Glutamatergic neuron (in vitro differentiated cells): ENCODE data around the gene TSSC4. TPM values are rescaled to one million over a fixed set of nuclear protein-coding genes. Genes with fewer than 3 reads are reported as not detected.
A peak's percentile ranks its signal among the peaks of the same experiment; 100 is the strongest.

Experiments
- DNase-seq: peaks from one replicate; pipeline ENCODE4 v3.0.0; 2022
- H3K27ac Mint-ChIP-seq: one replicate; pipeline ENCODE4 v1.8.0; 2020; ENCODE audit warnings: mild to moderate bottlenecking, mixed read lengths, inconsistent platforms; ENCODE audit not compliant: unreplicated experiment
- H3K27me3 Mint-ChIP-seq: one replicate; pipeline ENCODE4 v1.8.0; 2020; ENCODE audit warnings: mild to moderate bottlenecking, moderate library complexity, mixed read lengths, inconsistent platforms; ENCODE audit not compliant: unreplicated experiment
- H3K36me3 Mint-ChIP-seq: one replicate; pipeline ENCODE4 v1.8.0; 2020; ENCODE audit warnings: mild to moderate bottlenecking, mixed read lengths, inconsistent platforms; ENCODE audit not compliant: unreplicated experiment
- H3K4me1 Mint-ChIP-seq: one replicate; pipeline ENCODE4 v1.8.0; 2020; ENCODE audit warnings: mild to moderate bottlenecking, low read depth, mixed read lengths, inconsistent platforms; ENCODE audit not compliant: unreplicated experiment
- H3K4me3 Mint-ChIP-seq: one replicate; pipeline ENCODE4 v1.8.0; 2020; ENCODE audit warnings: mild to moderate bottlenecking, mixed read lengths, inconsistent platforms; ENCODE audit not compliant: unreplicated experiment
- H3K9me3 Mint-ChIP-seq: one replicate; pipeline ENCODE4 v1.8.0; 2020; ENCODE audit warnings: mild to moderate bottlenecking, moderate library complexity, mixed read lengths, inconsistent platforms; ENCODE audit not compliant: unreplicated experiment
- total RNA-seq: library from RNA; stranded (reverse); fragmentation: NEBNext Ultra II Directional; extraction: Animal tissue kit (Norgen Biotek cat#: 25700); gene quantifications from one replicate; pipeline ENCODE4 v1.2.1, GENCODE V29; 2021; ENCODE audit not compliant: unreplicated experiment
- TF ChIP-seq, protein P1 (sequence below): fragments of 200-600 bp; sonication (generic); IDR thresholded peaks from one replicate; pipeline ENCODE4 v1.5.0; 2021; ENCODE audit not compliant: partially characterized antibody, unreplicated experiment

The TSSC4 gene
- total RNA-seq, 1 donor from 2014 or later: 49.7 TPM

DNA sequence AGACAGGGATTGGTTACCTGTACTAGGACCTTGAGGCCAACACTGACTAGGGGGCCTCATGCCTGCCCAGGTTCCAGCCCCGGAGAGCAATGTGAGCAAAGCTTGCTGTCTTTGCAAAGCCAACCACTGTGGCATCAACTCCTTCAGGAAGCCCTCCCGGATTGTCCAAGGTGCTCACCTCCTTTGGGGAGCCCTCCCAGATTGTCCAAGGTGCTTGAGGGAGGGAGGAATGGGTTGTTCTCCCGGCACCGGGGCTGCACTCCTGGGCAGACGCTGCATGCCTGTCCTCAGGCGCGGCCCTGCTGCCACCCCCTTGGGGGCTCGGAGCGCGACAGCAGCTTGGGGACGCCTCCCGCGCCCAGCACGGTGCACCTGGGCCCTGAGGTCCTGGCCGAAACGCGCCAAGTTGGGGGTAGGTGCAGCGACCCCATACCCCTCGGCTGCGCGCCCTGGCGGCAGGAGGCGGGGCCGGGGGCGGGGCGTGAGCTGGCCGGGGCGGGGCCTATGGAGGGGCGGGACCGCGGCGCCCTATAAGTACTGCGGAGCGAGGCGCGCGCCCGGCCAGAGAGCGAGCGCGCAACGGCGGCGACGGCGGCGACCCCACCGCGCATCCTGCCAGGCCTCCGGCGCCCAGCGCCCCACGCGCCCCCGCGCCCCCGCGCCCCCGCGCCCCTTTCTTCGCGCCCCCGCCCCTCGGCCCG is 23.6 kb upstream of the TSSC4 start, which contains the start of gene CD81:
Gene CD81, plus strand, starts transcription at position 560 of the 701 bp plus-strand sequence. CDS start 240 bp downstream, outside the sequence.
- Mint-ChIP-seq H3K4me3 (peak within 1 kb of the TSS; percentile 92), H3K27ac (peak within 1 kb of the TSS; percentile 96), H3K36me3 (no peaks in the 10 kb centered on the region), H3K27me3 (peaks cover 16% of the 10 kb centered on the region), H3K4me1 (peaks cover 5% of the 10 kb centered on the region), H3K9me3 (peaks cover 12% of the 10 kb centered on the region)
- DNase-seq: peak; percentile 71
- TF ChIP-seq, protein P1, sequence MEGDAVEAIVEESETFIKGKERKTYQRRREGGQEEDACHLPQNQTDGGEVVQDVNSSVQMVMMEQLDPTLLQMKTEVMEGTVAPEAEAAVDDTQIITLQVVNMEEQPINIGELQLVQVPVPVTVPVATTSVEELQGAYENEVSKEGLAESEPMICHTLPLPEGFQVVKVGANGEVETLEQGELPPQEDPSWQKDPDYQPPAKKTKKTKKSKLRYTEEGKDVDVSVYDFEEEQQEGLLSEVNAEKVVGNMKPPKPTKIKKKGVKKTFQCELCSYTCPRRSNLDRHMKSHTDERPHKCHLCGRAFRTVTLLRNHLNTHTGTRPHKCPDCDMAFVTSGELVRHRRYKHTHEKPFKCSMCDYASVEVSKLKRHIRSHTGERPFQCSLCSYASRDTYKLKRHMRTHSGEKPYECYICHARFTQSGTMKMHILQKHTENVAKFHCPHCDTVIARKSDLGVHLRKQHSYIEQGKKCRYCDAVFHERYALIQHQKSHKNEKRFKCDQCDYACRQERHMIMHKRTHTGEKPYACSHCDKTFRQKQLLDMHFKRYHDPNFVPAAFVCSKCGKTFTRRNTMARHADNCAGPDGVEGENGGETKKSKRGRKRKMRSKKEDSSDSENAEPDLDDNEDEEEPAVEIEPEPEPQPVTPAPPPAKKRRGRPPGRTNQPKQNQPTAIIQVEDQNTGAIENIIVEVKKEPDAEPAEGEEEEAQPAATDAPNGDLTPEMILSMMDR: no peak

GRCh38 chr11:2377511-2378443 is 22.8 kb upstream of the TSSC4 start:
- peak overlapping the region; percentile 92 for H3K4me3 Mint-ChIP-seq
- H3K9me3 Mint-ChIP-seq: peaks cover 12% of the 10 kb centered on the region
- peaks cover 5% of the 10 kb centered on the region for H3K4me1 Mint-ChIP-seq
- TF ChIP-seq, protein P1: no peak
- H3K27me3 Mint-ChIP-seq: peaks cover 16% of the 10 kb centered on the region
- H3K27ac Mint-ChIP-seq: peak overlapping the region; percentile 96
- H3K36me3 Mint-ChIP-seq: no peaks in the 10 kb centered on the region
- DNase-seq: peak; percentile 79

GRCh38 chr11:2378527-2379210 is 21.9 kb upstream of the TSSC4 start:
- H3K27me3 Mint-ChIP-seq: peaks cover 16% of the 10 kb centered on the region
- DNase-seq: peak; percentile 59
- H3K27ac Mint-ChIP-seq: peak overlapping the region; percentile 96
- H3K4me3 Mint-ChIP-seq: peak overlapping the region; percentile 92
- TF ChIP-seq, protein P1: no peak
- peaks cover 12% of the 10 kb centered on the region for H3K9me3 Mint-ChIP-seq
- no peaks in the 10 kb centered on the region for H3K36me3 Mint-ChIP-seq
- H3K4me1 Mint-ChIP-seq: peaks cover 8% of the 10 kb centered on the region

DNA sequence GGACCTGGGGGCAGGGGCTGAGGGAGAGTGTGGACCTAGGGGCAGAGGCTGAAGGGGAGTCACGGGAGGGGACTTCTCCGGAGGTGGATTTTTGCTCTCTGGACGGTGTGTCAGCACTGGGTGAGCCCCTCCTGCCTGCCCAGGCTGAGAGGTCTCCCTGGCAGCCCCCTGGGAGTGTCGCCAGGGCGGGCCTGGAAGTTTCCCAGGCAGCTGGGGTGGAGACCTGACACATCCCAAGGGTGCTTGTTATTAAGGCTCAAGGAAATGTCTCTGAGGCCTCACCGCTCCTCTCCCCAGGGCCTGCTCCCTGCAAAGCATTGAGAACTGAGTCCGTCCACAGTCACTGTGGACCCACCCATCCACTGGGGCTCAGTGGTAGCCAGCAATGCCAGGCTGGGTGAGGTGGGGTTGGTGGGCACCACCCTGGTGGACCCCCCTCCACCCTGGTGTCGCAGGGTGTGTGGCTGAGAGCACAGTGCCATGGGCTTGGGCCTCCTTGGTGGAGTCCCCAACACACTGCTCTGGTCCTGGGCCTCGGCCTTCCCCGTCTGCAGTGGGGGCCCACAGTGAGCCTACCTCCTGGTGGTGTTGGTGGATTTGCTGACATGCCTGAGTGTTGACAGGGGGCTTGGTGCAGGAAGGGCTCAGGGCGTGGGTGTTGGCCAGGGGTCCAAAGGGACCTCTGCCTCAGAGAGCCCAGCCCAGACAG is 20.9 kb upstream of the TSSC4 start:
- TF ChIP-seq, protein P1: no peak
- Mint-ChIP-seq H3K36me3 (no peaks in the 10 kb centered on the region), H3K9me3 (peaks cover 12% of the 10 kb centered on the region), H3K27ac (peak overlapping the region; percentile 76), H3K27me3 (peaks cover 16% of the 10 kb centered on the region), H3K4me1 (peaks cover 8% of the 10 kb centered on the region), H3K4me3 (peak overlapping the region; percentile 71)
- DNase-seq: peak; percentile 28
